HG03095 (cell line): ENCODE data around the gene ZNF547.

Experiments used
- ATAC-seq: cut with Tn5 transposase; IDR thresholded peaks from one replicate; pipeline ENCODE4 v1.9.1; 2021; ENCODE audit warnings: moderate library complexity; ENCODE audit not compliant: unreplicated experiment

The ZNF547 gene

GRCh38 chr19:57362997-57363687, at the start of gene ZNF547, which contains the start of gene TRAPPC2B:
Gene ZNF547 (plus strand): TSS chr19:57363551. CDS start chr19:57368556, 5,005 bp downstream.
Gene TRAPPC2B (plus strand): TSS chr19:57363551. CDS start chr19:57364834, 1,283 bp downstream.
- peak; percentile 95 for ATAC-seq

DNA sequence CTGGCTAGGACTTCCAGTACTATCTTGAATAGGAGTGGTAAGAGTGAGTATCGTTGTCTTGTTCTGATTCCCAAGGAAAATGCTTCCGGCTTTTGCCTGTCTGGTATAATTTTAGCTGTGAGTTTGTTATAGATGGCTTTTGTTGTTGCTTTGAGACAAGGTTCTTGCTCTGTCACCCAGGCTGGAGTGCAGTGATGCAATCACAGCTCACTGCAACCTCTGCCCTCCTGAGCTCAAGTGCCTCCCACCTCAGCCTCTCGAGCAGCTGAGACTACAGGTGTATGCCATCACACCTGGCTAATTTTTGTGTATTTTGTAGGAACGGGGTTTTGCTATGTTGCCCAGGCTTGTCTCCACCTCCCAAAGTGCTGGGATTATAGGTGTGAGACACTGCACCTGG, 49.2 kb upstream of the ZNF547 start:
- no peak for ATAC-seq

DNA sequence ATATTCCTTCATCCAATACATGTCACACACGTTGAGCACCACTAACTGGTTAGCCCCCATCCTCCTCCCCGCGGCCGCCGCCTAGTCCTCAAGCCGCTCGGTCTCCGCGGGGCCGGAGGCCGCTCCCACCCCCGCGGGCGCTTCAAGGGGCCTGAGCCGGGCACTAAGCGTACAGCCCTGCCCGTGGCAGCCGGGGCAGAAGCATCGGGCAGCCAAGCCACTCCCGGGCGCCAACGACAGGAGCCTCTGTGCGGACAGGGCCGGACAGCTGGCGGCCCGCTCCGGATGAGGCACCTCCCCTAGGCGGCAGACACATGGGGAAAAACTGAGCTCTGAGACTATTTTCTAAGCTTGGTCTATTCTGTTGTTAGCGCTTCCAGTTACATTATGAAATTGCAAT, 45.8 kb upstream of the ZNF547 start:
- no peak for ATAC-seq

GRCh38 chr19:57319869-57320179, 43.5 kb upstream of the ZNF547 start:
- ATAC-seq, result no peak

DNA sequence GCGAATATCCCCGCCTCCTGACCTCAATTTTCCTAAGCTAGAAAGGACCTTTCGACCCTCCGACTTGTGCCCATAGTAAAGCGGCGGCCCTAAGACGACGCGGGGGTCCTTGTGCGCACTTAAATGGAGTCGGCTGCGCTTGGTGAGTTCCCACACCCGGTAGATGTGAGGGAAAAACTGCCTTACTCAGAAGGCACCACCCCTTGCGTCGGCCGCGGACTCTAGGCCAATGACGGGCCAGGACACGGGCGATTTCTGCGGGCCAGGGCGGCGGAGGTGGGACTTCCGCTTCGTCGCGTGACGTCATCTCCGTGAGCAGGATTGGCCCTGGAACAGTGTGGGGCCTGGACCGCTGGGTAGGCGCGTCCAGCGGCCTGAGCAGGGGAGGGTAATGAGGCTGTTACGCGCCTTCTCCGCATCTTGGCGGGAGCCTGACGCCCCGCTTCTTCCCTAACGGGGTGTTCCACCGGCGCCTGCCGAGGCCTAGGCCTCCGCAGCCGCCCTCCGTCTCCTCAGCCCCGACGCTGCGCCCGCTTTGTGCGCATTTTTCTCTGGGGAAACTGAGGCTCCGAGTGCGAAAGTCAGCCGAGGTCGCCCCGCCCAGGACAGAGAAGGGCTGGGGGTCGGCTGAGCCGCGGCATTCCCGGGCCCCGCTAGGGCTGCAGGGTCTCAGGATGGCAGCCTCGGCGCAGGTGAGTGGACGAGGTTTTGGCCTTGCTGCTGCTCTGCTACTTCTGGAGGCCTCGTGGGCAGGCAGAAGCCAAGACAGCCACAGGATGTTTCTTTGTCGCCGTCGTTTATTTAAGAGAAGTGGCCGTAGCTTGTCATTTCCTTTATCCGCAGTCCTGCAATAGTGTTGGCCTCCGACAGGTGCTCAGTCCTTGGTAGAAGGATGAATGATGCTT, 42.9 kb upstream of the ZNF547 start, which contains the start of gene ZNF543:
TSS of gene ZNF543 (plus strand) at position 293 of the 905 bp plus-strand sequence. CDS start at position 675, 382 bp downstream.
- ATAC-seq, result peak; percentile 96

DNA sequence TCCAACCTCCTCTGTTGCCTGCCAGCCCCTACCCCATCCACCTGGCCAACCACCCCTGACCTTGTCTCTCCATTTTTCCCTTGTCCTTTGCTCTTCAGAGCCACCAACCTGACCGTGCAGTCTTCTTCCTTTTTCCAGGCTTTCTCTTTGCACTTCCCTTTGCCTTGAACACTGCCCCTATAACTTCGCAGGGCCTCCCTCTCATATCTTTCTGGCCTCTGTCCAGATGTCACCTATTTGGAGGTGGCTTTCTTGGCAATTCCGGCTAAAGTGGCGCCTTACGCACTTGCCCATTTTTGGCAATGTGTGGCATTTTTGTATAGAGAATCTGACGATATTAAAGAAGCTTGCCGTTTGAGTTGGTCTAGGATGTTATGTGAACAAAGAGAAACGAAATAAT, 42.2 kb upstream of the ZNF547 start:
- no peak for ATAC-seq

- ATAC-seq, result no peak
Measured at GRCh38 chr19:57321751-57322150, 41.6 kb upstream of the ZNF547 start.

DNA sequence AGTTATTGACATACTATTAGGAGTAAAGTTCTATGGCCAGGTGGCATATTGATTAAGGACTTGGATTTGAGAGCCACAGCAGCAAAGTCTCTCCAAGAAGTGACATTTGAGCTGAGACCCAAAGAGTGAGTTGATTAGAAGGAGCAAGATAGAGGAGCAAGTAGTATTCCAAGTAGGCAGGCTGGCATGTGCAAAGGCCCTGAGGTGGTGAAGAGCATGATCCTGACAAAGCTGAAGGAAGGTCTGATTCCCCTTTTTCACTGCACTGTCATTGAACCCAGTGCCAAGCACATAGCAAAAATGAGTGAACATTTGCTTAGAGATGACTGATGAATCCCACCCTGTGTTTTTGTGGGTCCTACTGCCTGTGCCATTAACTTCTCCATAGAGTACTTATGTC, 38.4 kb upstream of the ZNF547 start:
- no peak for ATAC-seq

DNA sequence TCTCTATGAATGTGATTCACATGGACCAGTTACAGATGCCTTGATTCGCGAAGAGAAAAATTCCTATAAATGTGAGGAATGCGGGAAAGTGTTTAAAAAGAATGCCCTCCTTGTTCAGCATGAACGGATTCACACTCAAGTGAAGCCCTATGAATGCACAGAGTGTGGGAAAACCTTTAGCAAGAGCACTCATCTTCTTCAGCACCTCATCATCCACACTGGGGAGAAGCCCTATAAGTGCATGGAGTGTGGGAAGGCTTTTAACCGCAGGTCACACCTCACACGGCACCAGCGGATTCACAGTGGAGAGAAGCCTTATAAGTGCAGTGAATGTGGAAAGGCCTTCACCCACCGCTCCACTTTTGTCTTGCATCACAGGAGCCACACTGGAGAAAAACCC, 35.4 kb upstream of the ZNF547 start:
- no peak for ATAC-seq

DNA sequence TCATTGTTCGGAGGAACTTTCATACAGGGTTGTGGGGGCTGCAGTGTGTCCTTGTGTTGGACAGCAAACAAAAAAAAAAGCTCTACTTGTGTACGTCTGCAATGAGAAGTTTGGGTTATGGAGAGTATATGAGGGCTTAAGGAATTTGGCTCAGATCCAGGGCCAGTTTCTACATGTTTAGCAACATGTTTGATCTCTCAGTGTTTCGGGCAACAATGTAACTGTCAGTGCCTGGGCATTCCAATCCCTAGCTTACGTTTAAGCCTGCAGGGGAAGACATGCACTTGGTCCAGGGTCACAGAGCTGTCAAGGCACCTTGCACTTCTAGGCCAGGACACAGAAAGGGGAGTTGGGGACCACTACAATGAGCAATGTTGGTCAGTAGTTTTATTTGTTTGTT, 29.2 kb upstream of the ZNF547 start:
- no peak for ATAC-seq

DNA sequence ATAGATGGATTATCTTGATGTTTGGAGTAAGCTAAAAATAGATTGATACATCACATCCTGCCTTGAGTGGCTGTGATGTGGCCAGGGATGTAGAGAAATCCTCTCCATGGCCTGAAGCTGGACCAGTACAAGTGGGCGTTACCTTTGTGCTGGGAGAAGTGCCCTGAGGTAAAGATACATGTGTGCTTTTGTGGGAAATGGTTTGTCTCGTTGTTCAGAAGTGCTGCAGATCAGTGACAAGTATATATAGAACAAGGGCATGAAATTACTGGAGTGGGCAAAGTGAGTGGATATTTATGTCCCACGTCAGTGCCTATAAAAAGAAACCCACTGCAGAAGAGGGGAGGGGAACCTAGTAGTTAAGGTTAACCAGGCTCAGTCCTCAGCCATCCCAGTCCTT, 24.5 kb upstream of the ZNF547 start:
- ATAC-seq, result no peak

DNA sequence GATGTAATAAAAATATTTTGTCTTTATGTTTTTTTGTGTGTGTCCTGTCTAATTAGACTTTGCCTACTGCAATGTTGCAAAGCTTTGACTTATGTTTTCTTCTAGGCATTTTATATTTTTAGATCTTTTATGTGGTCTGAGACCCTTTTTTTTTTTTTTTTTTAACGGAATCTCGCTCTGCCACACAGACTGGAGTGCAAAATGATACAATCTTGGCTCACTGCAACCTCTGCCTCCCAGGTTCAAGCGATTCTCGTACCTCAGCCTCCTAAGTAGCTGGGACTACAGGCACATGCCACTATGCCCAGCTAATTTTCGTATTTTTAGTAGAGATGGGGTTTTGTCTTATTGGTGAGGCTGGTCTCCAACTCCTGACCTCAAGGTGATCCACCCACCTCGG, 20.8 kb upstream of the ZNF547 start:
- no peak for ATAC-seq

DNA sequence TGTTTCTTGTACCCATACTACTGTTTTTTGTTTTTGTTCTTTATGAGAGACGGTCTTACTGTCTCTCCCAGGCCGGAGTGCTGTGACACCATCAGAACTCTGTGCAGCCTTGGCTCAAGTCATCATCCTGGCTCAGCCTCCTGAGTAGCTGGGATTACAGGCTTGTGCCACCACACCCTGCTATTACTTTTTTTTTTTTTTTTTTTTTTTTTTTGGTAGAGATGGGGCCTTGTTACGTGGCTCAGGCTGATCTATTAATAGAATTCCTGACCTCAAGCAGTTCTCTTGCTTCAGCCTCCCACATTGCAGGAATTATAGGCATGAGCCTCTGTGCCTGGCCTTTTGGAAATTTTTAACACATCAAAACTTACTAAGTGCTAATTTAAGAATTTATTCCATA, 15.2 kb upstream of the ZNF547 start:
- no peak for ATAC-seq

DNA sequence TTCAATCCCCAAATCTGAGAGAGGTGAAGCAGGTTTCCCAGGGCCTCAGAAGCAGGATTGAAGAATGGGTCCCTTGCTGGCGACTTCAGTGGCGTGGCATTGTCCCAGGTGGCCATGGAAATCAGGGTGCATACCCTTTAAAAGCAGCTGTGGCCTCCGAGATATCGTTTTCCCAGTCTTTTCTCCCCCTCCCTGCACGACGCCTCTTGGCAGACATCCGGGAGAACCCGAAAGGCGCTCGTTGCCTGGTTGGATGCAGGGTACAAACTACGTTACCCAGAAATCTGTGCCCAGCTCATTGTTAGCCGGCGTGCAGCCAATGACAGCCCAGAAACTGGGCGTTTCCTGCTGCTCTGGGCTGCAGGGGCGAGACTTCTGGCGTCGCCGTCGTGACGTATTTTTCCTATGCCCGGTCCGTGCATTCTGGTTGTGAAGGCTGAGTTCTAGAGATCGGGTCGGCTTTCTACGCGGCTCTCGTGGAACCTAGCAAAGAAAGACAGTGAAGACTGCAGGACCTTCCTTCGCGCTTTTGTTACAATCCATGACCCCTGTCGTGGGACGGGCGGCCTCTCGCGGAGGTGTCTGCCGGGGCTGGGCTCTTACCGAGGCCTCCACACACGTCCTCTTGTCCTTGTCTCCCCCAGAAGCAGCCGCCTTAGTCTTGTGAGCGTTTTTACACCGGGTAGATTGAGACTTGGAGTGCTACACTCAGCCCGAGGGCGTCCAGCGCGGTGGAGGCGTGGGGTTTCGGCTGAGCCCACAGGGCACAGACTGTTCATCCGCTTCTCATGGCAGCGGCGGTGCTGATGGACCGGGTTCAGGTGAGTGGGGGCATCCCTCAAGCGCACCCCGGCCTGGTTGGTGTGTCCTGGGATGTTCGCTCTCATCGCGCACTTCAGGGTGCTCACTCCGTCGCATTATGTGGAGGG, 12.2 kb upstream of the ZNF547 start, which contains the start of gene ZNF304:
TSS of gene ZNF304 (plus strand) at position 395 of the 929 bp plus-strand sequence. CDS start at position 789, 394 bp downstream.
- ATAC-seq, result peak; percentile 97

DNA sequence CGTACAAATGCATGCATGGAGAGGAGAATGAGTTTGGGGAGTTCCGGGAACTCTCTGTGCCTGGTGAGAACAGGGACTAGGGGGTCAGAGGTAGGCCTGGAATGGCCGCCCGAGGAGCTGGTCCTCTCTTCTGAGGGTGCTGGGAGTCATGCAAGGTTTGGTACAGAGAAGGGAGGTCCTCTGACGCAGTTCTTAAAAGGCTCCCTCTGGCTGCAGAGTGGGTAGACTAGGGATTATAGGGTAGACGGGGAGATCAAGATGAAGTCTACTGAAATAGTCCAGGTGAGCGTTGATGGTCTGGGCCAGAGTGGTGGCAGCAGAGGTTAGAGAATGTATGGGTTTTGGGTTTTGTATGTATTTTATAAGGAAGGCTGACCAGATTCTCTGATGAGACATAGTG, 11.5 kb upstream of the ZNF547 start:
- ATAC-seq, result no peak

- no peak for ATAC-seq
Measured at GRCh38 chr19:57355916-57356315, 7.4 kb upstream of the ZNF547 start.

DNA sequence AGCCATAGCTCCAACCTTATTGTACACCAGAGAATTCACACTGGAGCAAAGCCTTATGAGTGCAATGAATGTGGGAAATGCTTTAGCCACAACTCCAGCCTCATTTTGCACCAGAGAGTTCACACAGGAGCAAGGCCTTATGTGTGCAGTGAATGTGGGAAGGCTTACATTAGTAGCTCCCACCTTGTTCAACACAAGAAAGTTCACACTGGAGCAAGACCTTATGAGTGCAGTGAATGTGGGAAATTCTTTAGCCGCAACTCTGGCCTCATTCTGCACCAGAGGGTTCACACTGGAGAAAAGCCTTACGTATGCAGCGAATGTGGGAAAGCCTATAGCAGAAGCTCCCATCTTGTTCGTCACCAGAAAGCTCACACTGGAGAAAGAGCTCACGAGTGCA, 5.9 kb upstream of the ZNF547 start:
- no peak for ATAC-seq

DNA sequence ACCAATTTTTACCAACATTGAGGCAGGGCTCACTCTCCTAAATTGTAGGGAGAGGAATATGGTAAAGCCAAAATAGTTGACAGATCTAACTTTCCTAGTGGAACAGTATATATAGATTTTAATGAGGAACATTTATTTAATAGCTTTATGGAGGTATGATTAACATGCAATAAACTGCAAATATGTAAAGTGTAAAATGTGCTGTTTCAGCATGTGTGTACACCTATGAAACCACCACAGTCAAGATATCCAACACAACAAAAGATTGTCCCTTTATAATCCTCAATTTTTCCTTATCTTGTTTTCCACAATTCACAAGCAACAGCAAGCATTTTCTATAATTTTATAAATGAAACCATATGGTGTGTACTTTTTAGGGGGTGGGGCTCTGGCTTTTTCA, 4.1 kb upstream of the ZNF547 start:
- ATAC-seq, result no peak

- no peak for ATAC-seq
Measured at GRCh38 chr19:57362419-57362818, 932 bp upstream of the ZNF547 start.

DNA sequence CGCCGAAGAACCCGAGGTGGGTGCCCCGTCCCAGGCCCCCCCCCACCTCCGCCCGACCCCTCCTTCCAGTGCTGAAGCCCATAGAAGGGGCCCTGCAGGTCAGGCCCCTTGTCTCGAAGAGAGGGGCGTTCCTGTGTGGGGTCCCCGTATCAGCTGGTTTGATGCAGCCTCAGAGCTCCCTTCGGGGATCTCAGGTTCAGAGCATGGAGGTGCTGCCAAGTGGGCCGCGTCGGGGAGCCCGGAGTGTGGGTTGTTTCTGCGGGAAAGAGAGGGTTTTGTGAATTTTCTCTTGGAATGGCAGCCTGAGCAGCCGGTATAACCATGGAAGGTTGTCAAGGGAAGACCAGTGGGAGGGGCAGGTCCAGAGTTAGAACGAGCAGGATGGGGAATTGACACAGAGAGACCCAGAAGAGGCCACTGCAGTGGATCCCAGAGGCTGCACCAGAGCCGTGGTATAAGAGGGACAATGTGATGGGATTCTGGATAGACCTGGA, 384 bp downstream of the ZNF547 start:
- ATAC-seq, result peak; percentile 7

DNA sequence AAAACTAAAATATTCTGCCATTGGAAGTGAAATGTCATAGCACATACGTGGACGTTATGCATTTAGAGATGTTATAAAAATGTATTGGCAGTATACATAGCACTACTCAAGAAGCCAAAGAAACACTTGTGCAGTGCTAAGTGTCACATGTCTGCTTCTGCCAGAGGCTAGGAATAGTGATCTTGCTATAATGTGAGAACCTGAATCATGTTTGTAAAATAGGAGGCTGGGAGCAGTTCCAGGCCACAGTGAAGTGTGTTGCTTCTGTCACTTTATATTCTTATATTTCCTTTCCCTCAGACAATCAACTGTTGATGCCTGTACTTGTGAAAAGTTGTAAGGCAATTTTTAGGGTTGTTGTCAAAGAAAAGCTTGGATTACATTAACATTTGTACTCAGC, 3.4 kb downstream of the ZNF547 start:
- ATAC-seq, result no peak
